Prostate gland (tissue), 2 donors: ENCODE results near the gene TLL1.

Experiments used
- CTCF ChIP-seq, 4 experiments: fragments of 200-600 bp in 2 of 4; fragments of 450-650 bp in 2 of 4; sonication (generic) in 2 of 4; IDR thresholded peaks; 1 replicate in 3 of 4; 2 replicates in 1 of 4; pipeline ENCODE4 v1.5.1; 2016 to 2019; ENCODE audit warnings: antibody characterized with exemption in 4 of 4, mild to moderate bottlenecking in 2 of 4, moderate library complexity in 2 of 4
- POLR2A ChIP-seq: fragments of 450-650 bp; IDR thresholded peaks from one replicate; pipeline ENCODE4 v1.6.1; 2016; ENCODE audit warnings: antibody characterized with exemption, mild to moderate bottlenecking

DNA sequence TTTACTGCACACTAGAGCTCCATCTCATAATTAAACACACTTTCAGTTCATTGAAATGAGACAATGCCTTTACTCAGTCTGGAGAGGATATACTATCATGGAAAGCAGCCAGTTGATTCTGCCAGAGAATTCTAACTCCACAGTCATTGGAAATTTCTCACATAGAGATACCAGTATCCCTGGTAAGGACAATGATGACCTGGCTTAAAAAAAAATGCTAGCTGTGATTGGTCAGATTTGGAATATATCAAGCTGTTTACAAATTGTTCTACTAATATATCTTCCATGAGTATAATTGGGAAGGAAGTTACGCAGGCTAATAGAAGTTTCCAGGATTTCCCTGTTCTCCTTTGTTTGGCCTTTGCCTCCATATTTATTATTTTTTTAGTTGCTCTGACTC lies 34.5 kb upstream of the TLL1 start:
- TF ChIP-seq CTCF (IDR thresholded peaks at IDR 0.05) = no peak
- TF ChIP-seq POLR2A = no peak
